IPS-18c (cell line): ENCODE data around the gene PSPN.
"Not testable (repeated sequence)": the region's sequence is repeated elsewhere in the genome, so short reads cannot be mapped to it uniquely, and the experiment has no call there.

Source experiments
- H3K4me3 ChIP-seq: 2 replicates; pipeline ENCODE4 v1.7.0; 2013; ENCODE audit warnings: low read depth, mild to moderate bottlenecking, low read length, moderate library complexity; ENCODE audit not compliant: insufficient read depth
- H3K9me3 ChIP-seq: one replicate; pipeline ENCODE4 v1.6.1; 2013; ENCODE audit warnings: mild to moderate bottlenecking, low read length, moderate library complexity; ENCODE audit not compliant: control insufficient read depth, insufficient read depth

Gene PSPN

DNA sequence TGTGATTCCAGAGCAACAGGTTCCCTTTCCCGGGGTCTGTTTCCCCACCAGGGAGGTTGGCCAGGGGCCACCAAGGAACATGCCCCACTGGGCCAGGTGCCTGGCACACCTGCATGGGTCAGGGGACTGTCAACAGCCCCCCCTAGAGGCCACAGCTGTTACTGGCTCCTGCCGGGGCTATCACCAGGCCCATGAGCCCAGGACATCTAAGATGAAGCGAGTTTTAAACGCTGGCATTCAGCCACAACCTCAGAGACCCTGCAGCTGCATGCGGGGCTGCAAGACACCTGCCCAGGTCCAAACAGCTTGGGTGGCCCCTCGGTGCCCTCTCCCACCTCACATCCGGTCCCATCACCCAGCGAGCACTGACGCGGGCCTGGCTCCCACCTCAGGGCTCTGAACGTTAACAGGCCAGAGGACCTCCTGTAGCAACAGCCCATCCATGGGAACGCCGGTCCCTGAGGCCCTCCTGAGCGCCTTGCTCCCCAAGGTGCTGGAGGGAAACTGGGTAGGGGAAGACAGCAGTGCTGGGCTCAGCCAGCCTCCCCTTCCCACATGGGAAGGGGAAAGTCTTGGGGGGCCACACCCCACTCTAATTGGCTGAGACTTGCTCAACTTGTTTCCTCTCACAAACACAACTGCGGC lies 36.8 kb upstream of the PSPN start:
- no peak overlapping the region for H3K4me3 ChIP-seq
- H3K9me3 ChIP-seq = no peaks in the 10 kb centered on the region

DNA sequence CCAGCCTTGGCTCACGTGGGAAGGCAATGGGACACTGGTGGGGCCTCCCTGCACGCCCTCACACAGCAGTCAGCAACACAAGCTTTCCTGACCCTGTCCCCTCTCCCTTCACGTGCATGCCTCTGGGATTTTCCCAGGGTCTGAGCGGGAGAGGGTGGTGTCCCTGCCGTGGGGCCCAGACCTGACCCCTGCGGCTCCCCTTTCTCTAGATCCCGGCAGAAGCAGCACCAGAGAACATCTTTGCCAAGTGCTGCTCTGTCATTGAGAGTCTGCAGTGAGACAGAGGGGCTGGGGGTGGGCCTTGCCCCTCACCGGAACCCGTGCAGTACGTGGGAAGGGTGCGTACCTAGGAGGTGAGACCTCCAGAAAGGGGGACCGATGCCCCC lies 36.3 kb upstream of the PSPN start:
- Histone ChIP-seq H3K4me3 (no peak overlapping the region), H3K9me3 (no peaks in the 10 kb centered on the region)

DNA sequence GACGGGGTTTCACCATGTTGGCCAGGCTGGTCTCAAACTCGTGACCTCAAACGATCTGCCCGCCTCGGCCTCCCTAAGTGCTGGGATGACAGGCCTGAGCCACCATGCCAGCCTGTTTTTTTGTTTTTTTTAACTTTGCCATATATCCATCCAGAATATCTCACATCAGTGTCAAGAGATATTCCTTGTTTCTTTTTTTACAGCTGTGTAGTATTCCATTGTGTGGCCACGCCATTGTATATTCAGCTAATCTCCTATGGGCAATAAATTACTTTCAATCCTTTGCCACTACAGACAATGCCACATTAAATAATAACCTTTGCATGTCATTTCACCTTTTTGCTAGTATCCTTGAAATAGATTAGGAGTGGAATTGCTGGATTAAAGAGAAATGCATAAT lies 33.6 kb upstream of the PSPN start:
- Histone ChIP-seq H3K4me3 (no peak overlapping the region), H3K9me3 (no peaks in the 10 kb centered on the region)

DNA sequence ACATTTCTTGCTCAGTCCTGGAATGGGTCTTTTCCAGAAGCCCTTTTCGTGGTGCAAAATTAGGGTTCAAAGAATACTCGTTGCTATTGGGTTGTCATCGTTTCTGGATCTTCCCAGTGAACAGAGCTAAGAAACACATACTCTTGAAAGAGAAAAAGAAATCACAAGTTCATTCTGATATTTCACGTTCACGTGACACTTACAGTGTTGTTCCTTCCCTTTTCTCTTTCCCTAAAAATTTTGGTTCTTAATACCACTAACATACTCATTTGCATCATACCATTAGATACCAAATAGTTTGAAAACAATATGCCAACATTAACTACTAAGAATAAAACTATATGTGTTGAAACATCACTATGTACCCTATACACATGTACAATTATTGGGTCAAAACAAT lies 30.7 kb upstream of the PSPN start:
- no peaks in the 10 kb centered on the region for H3K9me3 ChIP-seq
- H3K4me3 ChIP-seq = no peak overlapping the region

DNA sequence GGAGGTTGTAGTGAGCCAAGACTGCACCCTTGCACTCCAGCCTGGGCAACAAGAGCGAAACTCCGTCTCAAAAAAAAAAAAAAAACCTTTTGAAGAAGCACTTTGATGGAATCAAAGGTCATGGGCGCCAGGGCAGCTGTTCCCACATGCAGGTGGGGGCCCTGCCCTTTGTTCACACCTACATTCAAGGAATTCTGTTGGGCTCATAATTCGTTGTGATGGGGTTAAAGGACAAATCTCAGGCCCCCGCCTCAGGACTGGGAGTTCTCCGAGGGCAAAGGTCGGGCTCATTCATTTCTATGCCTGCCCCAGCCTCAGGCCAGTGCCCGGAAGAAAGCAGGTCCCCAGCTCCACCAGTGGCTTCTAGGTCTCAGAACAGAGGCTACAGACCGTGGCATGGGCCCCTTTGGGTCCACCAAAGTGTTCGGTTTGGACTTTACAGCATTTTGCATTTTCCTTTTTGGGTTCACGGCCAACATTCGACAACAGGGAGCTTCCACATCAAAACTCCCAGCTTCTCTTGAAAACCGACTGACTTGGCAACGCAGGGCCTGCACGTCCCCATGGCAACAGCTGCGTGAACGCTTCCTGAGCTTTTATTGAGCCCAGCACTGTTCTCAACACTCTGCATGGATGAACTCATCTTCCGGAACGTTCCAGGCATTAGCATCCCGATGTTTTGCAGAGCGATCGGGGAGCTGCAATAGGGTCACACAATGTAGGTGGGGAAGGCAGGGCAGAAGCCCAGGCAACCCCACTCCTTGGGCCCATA lies 27.3 kb upstream of the PSPN start:
- Histone ChIP-seq H3K9me3 (no peaks in the 10 kb centered on the region), H3K4me3 (no peak overlapping the region)

DNA sequence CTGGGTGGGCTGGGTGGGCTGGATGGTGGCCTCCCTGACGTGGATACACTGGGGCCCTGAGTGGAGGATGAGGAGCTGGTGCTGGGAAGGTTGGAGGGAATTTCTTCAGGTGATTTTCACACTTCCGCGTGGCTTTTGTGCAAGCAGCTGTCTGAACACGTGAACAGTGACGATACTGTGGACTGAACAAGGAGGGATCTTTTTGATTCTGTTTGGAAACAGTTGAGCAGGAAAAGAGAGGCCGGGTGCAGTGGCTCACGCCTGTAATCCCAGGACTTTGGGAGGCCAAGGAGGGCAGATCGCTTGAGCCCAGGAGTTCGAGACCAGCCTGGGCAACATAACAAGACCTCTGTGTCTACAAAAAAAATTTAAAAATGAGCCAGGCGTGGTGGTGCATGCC lies 26.3 kb upstream of the PSPN start:
- H3K4me3 ChIP-seq = no peak overlapping the region

DNA sequence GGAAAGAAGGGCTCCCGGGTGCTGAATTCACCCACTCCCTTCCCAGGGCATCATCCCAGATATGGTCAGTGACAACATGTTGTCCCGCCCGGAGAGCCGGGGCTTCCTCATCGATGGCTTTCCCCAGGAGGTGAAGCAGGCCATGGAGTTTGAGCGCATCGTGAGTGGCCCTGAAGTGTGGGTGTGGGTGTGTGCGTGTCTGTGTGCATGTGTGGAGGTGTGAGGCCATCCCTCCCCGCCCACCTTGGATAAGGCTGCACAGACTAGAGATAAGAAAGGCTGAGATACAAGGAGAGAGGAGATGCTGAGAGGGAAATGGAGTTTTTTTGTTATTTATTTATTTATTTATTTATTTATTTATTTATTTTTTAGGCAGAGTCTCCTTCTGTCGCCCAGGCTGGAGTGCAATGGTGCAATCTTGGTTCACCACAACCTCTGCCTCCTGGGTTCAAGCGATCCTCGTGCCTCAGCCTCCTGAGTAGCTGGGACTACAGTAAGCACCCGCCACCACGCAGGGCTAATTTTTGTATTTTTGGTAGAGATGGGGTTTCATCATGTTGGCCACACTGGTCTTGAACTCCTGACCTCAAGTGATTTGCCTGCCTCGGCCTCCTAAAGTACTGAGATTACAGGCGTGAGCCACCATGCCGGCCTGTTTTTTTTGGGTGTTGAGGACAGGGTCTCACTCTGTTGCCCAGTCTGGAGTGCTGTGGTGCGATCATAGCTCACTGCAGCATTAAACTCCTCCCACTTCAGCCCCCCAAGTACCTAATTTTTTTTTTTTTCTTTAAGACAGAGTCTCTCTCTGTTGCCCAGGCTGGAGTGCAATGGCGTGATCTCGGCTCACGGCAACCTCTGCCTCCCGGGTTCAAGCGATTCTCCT lies 24.6 kb upstream of the PSPN start:
- not testable (repeated sequence) for H3K9me3 ChIP-seq, H3K4me3 ChIP-seq

More for the DNA sequence above, 26.3 kb upstream of the PSPN start:
- no peaks in the 10 kb centered on the region for H3K9me3 ChIP-seq

DNA sequence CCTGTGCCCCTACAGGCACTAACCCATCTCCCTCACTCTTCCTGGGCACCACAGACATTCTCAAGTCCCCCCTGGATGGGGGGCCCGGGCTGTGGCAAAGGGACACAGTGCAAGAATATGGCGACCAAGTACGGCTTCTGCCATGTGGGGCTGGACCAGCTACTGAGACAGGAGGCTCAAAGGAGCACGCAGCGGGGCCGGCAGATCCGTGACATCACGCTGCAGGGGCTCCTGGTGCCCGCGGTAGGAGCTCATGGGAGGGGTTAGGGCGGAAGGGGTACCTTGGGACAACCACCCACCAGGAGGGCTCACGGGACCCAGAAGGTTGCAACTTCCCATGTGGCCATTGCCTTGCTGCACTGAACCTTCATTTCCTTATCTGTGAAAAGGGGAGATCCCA lies 20.6 kb upstream of the PSPN start:
- H3K9me3 ChIP-seq = no peaks in the 10 kb centered on the region
- no peak overlapping the region for H3K4me3 ChIP-seq

- Histone ChIP-seq H3K9me3 (no peaks in the 10 kb centered on the region), H3K4me3 (no peak overlapping the region)
Observed at GRCh38 chr19:6394831-6395230, 19.1 kb upstream of the PSPN start.

- Histone ChIP-seq H3K4me3 (peak overlapping the region; percentile 94), H3K9me3 (no peaks in the 10 kb centered on the region)
Observed at GRCh38 chr19:6393983-6394412, 18.3 kb upstream of the PSPN start.

DNA sequence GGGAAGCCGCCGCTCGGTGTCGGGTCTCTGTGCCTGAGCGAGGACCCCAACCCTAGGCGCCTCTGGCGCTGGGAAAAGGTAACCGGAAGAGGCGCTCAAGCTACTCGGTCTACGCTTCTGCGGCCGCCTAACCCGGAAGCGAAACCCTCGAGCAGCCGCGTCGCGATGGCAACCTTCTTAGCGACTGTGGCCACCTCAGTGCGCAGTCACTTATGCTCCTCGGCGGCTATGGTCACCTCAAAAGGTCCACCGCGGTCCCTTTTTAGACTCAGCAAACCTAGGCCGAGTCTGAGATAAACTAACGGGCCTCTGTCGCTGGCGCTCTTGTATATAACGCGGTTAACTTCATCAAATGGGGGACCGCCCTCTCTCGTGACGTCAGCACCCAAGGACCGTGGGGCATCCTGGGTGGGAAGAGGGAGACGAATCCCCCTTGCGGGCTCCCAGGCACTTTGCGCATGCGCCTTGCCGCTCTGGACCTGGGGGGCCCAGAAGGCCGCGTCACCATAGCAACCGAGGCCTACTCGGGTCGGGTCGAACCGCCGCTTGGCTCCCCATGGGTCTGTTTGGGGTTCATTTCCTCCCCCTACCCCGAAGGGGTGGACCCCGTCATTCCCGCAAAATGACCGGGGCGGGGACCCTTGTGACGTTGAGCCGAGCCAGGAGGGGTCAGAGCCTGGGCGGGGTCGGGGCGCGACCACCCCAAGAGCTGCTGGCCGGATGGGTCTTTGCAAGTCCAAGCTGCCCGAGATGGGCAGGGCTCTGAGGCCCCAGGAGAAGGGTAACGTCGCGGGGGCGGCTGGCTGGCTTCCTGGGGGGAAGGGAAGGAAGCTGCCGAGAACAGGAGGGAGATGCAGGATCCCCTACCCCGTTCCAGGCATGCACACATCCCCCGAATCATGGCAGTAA lies 17.6 kb upstream of the PSPN start, which contains the start of gene GTF2F1:
Gene GTF2F1, minus strand, starts transcription at position 91 of the 909 bp plus-strand sequence. CDS start 169 bp downstream, outside the sequence.
- peak within 1 kb of the TSS; percentile 94 for H3K4me3 ChIP-seq
- no peaks in the 10 kb centered on the region for H3K9me3 ChIP-seq

- Histone ChIP-seq H3K9me3 (no peaks in the 10 kb centered on the region), H3K4me3 (peak overlapping the region; percentile 94)
Observed at GRCh38 chr19:6392221-6393073, 16.7 kb upstream of the PSPN start.

DNA sequence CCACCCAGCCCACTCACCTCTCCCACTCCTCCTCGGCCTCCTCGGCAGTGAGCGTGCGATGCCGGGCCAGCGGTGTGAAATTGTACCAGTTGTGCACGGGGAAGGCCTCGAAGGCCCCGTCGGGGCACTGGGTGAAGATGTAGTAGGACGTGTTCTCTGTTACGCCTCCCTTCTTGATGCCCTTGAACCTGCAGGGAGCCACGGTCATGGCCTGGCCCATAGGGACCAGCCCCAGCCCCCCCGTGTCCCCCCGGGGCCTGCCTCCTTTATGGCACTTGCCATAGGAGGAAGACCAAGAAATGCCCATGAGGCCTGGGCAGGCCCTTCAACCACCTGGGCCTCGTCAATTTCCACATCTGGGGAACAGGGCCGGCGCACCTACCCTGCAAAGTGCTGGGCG lies 11.6 kb upstream of the PSPN start:
- Histone ChIP-seq H3K4me3 (no peak overlapping the region), H3K9me3 (peaks cover 2% of the 10 kb centered on the region)

DNA sequence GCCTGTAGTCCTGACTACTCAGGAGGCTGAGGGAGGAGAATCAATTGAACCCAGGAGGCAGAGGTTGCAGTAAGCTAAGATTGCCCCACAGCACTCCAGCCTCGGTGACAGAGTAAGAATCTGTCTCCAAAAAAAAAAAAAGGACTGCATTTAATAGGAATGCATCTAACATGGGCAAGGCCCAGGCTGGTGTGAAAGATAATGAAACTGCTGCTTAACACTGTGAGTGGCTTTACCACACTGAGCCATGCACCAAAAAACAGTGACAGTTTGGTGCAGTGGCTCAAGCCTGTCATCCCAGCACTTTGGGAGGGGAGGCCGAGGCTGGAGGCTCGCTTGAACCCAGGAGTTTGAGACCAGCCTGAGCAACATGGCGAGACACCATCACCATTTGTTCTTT lies 8.6 kb upstream of the PSPN start:
- Histone ChIP-seq H3K4me3 (no peak overlapping the region), H3K9me3 (peaks cover 5% of the 10 kb centered on the region)

GRCh38 chr19:6383188-6383587 lies 7.5 kb upstream of the PSPN start:
- no peak overlapping the region for H3K4me3 ChIP-seq
- peaks cover 5% of the 10 kb centered on the region for H3K9me3 ChIP-seq
